Activated B cell treated with CpG ODN at 0.5 μM for 24 hours (primary cell): ENCODE results near the gene SPSB2. TPM values are rescaled to one million over a fixed set of nuclear protein-coding genes. Genes with fewer than 3 reads are reported as not detected.
"Not testable (repeated sequence)": the region's sequence is repeated elsewhere in the genome, so short reads cannot be mapped to it uniquely, and the experiment has no call there.

Source experiments
- ATAC-seq: fragments of 200-7000 bp; cut with Tn5 transposase; one replicate; pipeline ENCODE4 v1.10.0; 2021; ENCODE audit warnings: low read depth, mild to moderate bottlenecking, moderate library complexity
- CTCF ChIA-PET: fragments of 350-600 bp; sonication (Branson Sonifier 250); formaldehyde crosslinking; loops from one replicate; lab custom pipeline; 2021; ENCODE audit warnings: antibody characterized with exemption; lab: Charles Lee
- POLR2A ChIA-PET: fragments of 350-600 bp; sonication (Branson Sonifier 250); formaldehyde crosslinking; loops from one replicate; lab custom pipeline; 2021; ENCODE audit warnings: antibody characterized with exemption; lab: Charles Lee
- DNase-seq: peaks from one replicate; pipeline ENCODE4 v3.0.0; 2022
- H3K27ac Mint-ChIP-seq: one replicate; pipeline ENCODE4 v1.8.0; 2020; ENCODE audit warnings: mixed read lengths
- H3K27me3 Mint-ChIP-seq: one replicate; pipeline ENCODE4 v1.8.0; 2021; ENCODE audit warnings: mixed read lengths
- H3K36me3 Mint-ChIP-seq: one replicate; pipeline ENCODE4 v1.8.0; 2021; ENCODE audit warnings: low read depth, mixed read lengths
- H3K4me1 Mint-ChIP-seq: one replicate; pipeline ENCODE4 v1.8.0; 2021; ENCODE audit warnings: mixed read lengths
- H3K4me3 Mint-ChIP-seq: one replicate; pipeline ENCODE4 v1.8.0; 2020; ENCODE audit warnings: mild to moderate bottlenecking, mixed read lengths
- H3K9me3 Mint-ChIP-seq: one replicate; pipeline ENCODE4 v1.8.0; 2020; ENCODE audit warnings: mixed read lengths
- CTCF ChIP-seq: fragments of 200-600 bp; IDR thresholded peaks from one replicate; pipeline ENCODE4 v1.8.0; 2022; ENCODE audit warnings: antibody characterized with exemption, mild to moderate bottlenecking
- intact Hi-C: fragments of 100-400 bp; cut with micrococcal nuclease; formaldehyde crosslinking; loops from one replicate; pipeline ENCODE4 v1.15.1; 2024
- total RNA-seq: library from RNA; stranded (reverse); gene quantifications from 2 replicates; pipeline ENCODE4 v1.2.3, GENCODE V29; 2022

Gene SPSB2
- total RNA-seq, 1 donor from 2014 or later = 14.4 TPM

- Mint-ChIP-seq H3K4me1 (peaks cover 42% of the 10 kb centered on the region), H3K36me3 (peaks cover 37% of the 10 kb centered on the region), H3K27me3 (no peaks in the 10 kb centered on the region), H3K4me3 (peak overlapping the region; percentile 88), H3K9me3 (no peaks in the 10 kb centered on the region), H3K27ac (peak overlapping the region; percentile 85)
- ChIA-PET POLR2A (interaction anchor here (0.5 to 11.1 kb wide), 40 partner anchors 9 to 380 kb away, joined by 3 to 190 read pairs (median 5); partner anchors contain the start of genes C12orf57, C1RL, CDCA3 and COPS7A), CTCF (interaction anchor here (0.6 to 3.3 kb wide), 27 partner anchors 10 to 316 kb away, joined by 3 to 52 read pairs (median 5); partner anchors contain the start of genes C12orf57, C1RL, CDCA3 and LRRC23)
- intact Hi-C loops = loop anchor here (1.0 kb wide), 13 partner anchors 19 to 317 kb away; partner anchors contain the start of genes C1RL, CHD4, EMG1 and ENO2
- DNase-seq = peak; percentile 89
- peak; percentile 33 for ATAC-seq
- TF ChIP-seq CTCF = no peak
Observed at GRCh38 chr12:6872073-6873048, 742 bp downstream of the SPSB2 start.

- H3K27me3 Mint-ChIP-seq = no peaks in the 10 kb centered on the region
- ATAC-seq (no peak), DNase-seq (no peak)
- peak overlapping the region; percentile 88 for H3K4me3 Mint-ChIP-seq
- POLR2A ChIA-PET = interaction anchor here (0.6 to 11.1 kb wide), 12 partner anchors 18 to 182 kb away, joined by 3 to 190 read pairs (median 18); partner anchors contain the start of genes C12orf57, CDCA3, ENO2 and LRRC23
- H3K36me3 Mint-ChIP-seq = peaks cover 39% of the 10 kb centered on the region
- no peaks in the 10 kb centered on the region for H3K9me3 Mint-ChIP-seq
- CTCF ChIA-PET = interaction anchor here (1.0 to 3.3 kb wide), 10 partner anchors 11 to 238 kb away, joined by 3 to 52 read pairs (median 12); partner anchors contain the start of genes C12orf57, C1RL, CDCA3 and LRRC23
- no peak for TF ChIP-seq CTCF
- peaks cover 52% of the 10 kb centered on the region for H3K4me1 Mint-ChIP-seq
- intact Hi-C loops = no loop called here
- H3K27ac Mint-ChIP-seq = peak overlapping the region; percentile 25
Observed at GRCh38 chr12:6871052-6871957, 1.8 kb downstream of the SPSB2 start.

GRCh38 chr12:6870304-6870703 lies 2.8 kb downstream of the SPSB2 start:
- H3K4me3 Mint-ChIP-seq, H3K27me3 Mint-ChIP-seq, intact Hi-C loops, DNase-seq, H3K9me3 Mint-ChIP-seq, H3K27ac Mint-ChIP-seq, ATAC-seq: not testable (repeated sequence)
- POLR2A ChIA-PET = interaction anchor here (0.8 to 11.1 kb wide), 3 partner anchors 17 to 68 kb away, joined by 5 to 190 read pairs (median 10); partner anchors contain the start of genes CDCA3 and USP5
- H3K4me1 Mint-ChIP-seq = peaks cover 54% of the 10 kb centered on the region
- peaks cover 44% of the 10 kb centered on the region for H3K36me3 Mint-ChIP-seq
- CTCF ChIA-PET = interaction anchor here (1.0 to 2.7 kb wide), 9 partner anchors 21 to 238 kb away, joined by 3 to 23 read pairs (median 4); partner anchors contain the start of genes C12orf57, C1RL, PTPN6 and RNU7-1

GRCh38 chr12:6869049-6870021 lies 3.8 kb downstream of the SPSB2 start:
- H3K9me3 Mint-ChIP-seq = no peaks in the 10 kb centered on the region
- peaks cover 54% of the 10 kb centered on the region for H3K4me1 Mint-ChIP-seq
- peaks cover 53% of the 10 kb centered on the region for H3K36me3 Mint-ChIP-seq
- peak; percentile 75 for TF ChIP-seq CTCF
- no peaks in the 10 kb centered on the region for H3K27me3 Mint-ChIP-seq
- H3K27ac Mint-ChIP-seq = peak overlapping the region; percentile 75
- ATAC-seq (no peak), DNase-seq (peak; percentile 71)
- intact Hi-C loops = loop anchor here (1.0 kb wide), 6 partner anchors 69 to 244 kb away; partner anchors contain the start of genes C12orf57, C1R and C1RL
- ChIA-PET POLR2A (interaction anchor here (0.7 to 11.1 kb wide), 15 partner anchors 16 to 243 kb away, joined by 3 to 190 read pairs (median 6); partner anchors contain the start of genes C12orf57, CDCA3, COPS7A and EMG1), CTCF (interaction anchor here (0.5 to 3.4 kb wide), 33 partner anchors 10 to 275 kb away, joined by 3 to 34 read pairs (median 4); partner anchors contain the start of genes C12orf57, C1RL, CDCA3 and ENO2)
- H3K4me3 Mint-ChIP-seq = peak overlapping the region; percentile 88
